Activated CD8-positive, alpha-beta T cell treated with anti-CD3 and anti-CD28 coated beads for 36 hours (primary cell): ENCODE results near the gene EGR1. TPM values are rescaled to one million over a fixed set of nuclear protein-coding genes. Genes with fewer than 3 reads are reported as not detected.
"Not testable (repeated sequence)": the region's sequence is repeated elsewhere in the genome, so short reads cannot be mapped to it uniquely, and the experiment has no call there.

Experiments
- ATAC-seq: fragments of 200-7000 bp; cut with Tn5 transposase; one replicate; pipeline ENCODE4 v1.10.0; 2021; ENCODE audit warnings: mild to moderate bottlenecking, moderate library complexity
- CTCF ChIA-PET: fragments of 350-600 bp; sonication (Branson Sonifier 250); formaldehyde crosslinking; loops from one replicate; lab custom pipeline; 2021; ENCODE audit warnings: antibody characterized with exemption; lab: Charles Lee
- POLR2A ChIA-PET: fragments of 350-600 bp; sonication (Branson Sonifier 250); formaldehyde crosslinking; loops from one replicate; lab custom pipeline; 2021; ENCODE audit warnings: antibody characterized with exemption; lab: Charles Lee
- DNase-seq: peaks from one replicate; pipeline ENCODE4 v3.0.0-alpha.2; 2020
- H3K27ac Mint-ChIP-seq: one replicate; pipeline ENCODE4 v1.8.0; 2021; ENCODE audit warnings: mild to moderate bottlenecking, mixed read lengths
- H3K27me3 Mint-ChIP-seq: one replicate; pipeline ENCODE4 v1.8.0; 2021; ENCODE audit warnings: mixed read lengths
- H3K36me3 Mint-ChIP-seq: one replicate; pipeline ENCODE4 v1.8.0; 2021; ENCODE audit warnings: low read depth, mixed read lengths
- H3K4me1 Mint-ChIP-seq: one replicate; pipeline ENCODE4 v1.8.0; 2021; ENCODE audit warnings: low read depth, mixed read lengths
- H3K4me3 Mint-ChIP-seq: one replicate; pipeline ENCODE4 v1.8.0; 2021; ENCODE audit warnings: mild to moderate bottlenecking, moderate library complexity, mixed read lengths
- H3K9me3 Mint-ChIP-seq: one replicate; pipeline ENCODE4 v1.8.0; 2021; ENCODE audit warnings: mixed read lengths
- intact Hi-C: fragments of 100-400 bp; cut with micrococcal nuclease; formaldehyde crosslinking; loops from one replicate; pipeline ENCODE4 v1.10.0; 2022
- total RNA-seq, 2 experiments: library from RNA; stranded (reverse); gene quantifications; one replicate each; pipeline ENCODE4 v1.2.3, GENCODE V29; 2021
- TF ChIP-seq, protein P1 (sequence below): fragments of 200-600 bp; IDR thresholded peaks from one replicate; pipeline ENCODE4 v1.8.0; 2022; ENCODE audit warnings: antibody characterized with exemption, mild to moderate bottlenecking

Gene EGR1
- total RNA-seq, 2 experiments from 2014 or later = 46.0 to 46.4 TPM

DNA sequence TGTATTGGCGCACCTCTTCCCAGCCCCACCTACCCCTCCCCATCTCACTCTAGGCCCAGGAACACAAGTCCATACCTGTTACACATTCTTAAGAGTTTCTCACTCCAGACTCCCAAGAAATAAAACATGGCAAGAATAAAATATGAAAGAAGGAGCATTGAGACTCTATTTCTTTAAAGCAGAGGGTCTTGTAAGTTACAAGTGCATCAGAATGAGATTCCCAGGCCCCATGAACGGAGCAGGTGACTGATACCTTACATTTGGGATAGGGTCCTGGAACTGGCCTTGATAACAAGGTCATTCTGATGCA, 5.7 kb downstream of the EGR1 start:
- no peaks in the 10 kb centered on the region for H3K9me3 Mint-ChIP-seq
- TF ChIP-seq, protein P1, sequence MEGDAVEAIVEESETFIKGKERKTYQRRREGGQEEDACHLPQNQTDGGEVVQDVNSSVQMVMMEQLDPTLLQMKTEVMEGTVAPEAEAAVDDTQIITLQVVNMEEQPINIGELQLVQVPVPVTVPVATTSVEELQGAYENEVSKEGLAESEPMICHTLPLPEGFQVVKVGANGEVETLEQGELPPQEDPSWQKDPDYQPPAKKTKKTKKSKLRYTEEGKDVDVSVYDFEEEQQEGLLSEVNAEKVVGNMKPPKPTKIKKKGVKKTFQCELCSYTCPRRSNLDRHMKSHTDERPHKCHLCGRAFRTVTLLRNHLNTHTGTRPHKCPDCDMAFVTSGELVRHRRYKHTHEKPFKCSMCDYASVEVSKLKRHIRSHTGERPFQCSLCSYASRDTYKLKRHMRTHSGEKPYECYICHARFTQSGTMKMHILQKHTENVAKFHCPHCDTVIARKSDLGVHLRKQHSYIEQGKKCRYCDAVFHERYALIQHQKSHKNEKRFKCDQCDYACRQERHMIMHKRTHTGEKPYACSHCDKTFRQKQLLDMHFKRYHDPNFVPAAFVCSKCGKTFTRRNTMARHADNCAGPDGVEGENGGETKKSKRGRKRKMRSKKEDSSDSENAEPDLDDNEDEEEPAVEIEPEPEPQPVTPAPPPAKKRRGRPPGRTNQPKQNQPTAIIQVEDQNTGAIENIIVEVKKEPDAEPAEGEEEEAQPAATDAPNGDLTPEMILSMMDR = no peak
- no peak overlapping the region for H3K27ac Mint-ChIP-seq
- DNase-seq (no peak), ATAC-seq (no peak)
- peaks cover 25% of the 10 kb centered on the region for H3K36me3 Mint-ChIP-seq
- intact Hi-C loops = no loop called here
- H3K27me3 Mint-ChIP-seq = no peaks in the 10 kb centered on the region
- POLR2A ChIA-PET = interaction anchor here (0.6 to 0.9 kb wide), 2 partner anchors 22 to 44 kb away, joined by 4 read pairs; no protein-coding TSS in a partner anchor
- H3K4me1 Mint-ChIP-seq = peaks cover 23% of the 10 kb centered on the region
- CTCF ChIA-PET = interaction anchor here (1.6 kb wide), 1 partner anchor 21 kb away, joined by 6 read pairs; no protein-coding TSS in a partner anchor
- H3K4me3 Mint-ChIP-seq = no peak overlapping the region

DNA sequence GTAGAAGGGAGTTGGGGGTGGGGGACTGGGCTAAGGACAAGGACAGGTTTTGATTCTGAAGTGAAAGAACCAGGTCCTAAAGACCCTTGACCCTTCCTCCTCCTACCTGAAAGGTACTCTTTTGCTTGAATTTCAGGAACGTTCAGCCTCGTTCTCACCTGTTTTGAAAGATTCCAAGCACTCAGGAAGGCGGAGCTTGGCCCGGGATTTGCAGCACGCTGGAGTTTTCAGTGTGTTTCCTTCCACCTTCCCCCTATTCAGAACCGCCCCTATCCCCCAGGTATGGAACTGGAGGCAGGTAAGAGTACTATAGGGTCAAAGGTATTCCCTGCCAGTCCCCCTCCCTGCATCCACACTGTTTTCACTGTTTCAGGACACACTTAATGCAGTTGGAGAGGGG, 7.1 kb downstream of the EGR1 start:
- Mint-ChIP-seq H3K27ac (no peak overlapping the region), H3K9me3 (no peaks in the 10 kb centered on the region), H3K27me3 (no peaks in the 10 kb centered on the region), H3K36me3 (peaks cover 13% of the 10 kb centered on the region), H3K4me3 (no peak overlapping the region), H3K4me1 (peaks cover 13% of the 10 kb centered on the region)
- TF ChIP-seq, protein P1 = no peak
- DNase-seq (no peak), ATAC-seq (no peak)
- intact Hi-C loops = no loop called here
- ChIA-PET CTCF (interaction anchor here (1.2 to 1.6 kb wide), 2 partner anchors 22 to 121 kb away, joined by 4 to 6 read pairs; no protein-coding TSS in a partner anchor), POLR2A (no interaction called here)

GRCh38 chr5:138473151-138473550, 7.9 kb downstream of the EGR1 start:
- not testable (repeated sequence) for ATAC-seq

DNA sequence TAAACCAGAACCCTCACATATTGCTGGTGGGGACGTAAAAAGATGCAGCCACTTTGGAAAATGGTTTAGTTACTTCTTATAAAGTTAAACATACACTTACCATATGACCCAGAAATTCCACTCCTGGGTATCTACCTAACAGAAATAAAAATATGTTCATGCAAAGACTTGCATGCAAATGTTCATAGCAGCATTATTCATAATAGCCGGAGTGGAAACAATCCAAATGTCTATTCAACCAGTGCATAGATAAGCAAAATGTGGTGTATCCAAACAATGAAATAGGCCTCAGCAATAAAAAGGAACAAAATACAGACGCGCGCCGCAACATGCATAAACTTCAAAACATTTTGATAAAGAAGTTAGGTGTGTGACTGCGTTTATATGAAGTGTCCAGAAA, 11.6 kb downstream of the EGR1 start:
- TF ChIP-seq, protein P1 = no peak
- H3K9me3 Mint-ChIP-seq = no peaks in the 10 kb centered on the region
- H3K27me3 Mint-ChIP-seq = no peaks in the 10 kb centered on the region
- no peaks in the 10 kb centered on the region for H3K36me3 Mint-ChIP-seq
- DNase-seq (no peak), ATAC-seq (no peak)
- no peak overlapping the region for H3K27ac Mint-ChIP-seq
- POLR2A ChIA-PET = interaction anchor here (1.6 kb wide), 1 partner anchor 12 kb away, joined by 6 read pairs; the partner anchor contains the start of gene EGR1
- H3K4me3 Mint-ChIP-seq = no peak overlapping the region
- no peaks in the 10 kb centered on the region for H3K4me1 Mint-ChIP-seq
- intact Hi-C loops = no loop called here
- CTCF ChIA-PET = interaction anchor here (0.7 kb wide), 1 partner anchor 27 kb away, joined by 3 read pairs; no protein-coding TSS in a partner anchor

More at GRCh38 chr5:138473151-138473550, 7.9 kb downstream of the EGR1 start:
- intact Hi-C loops, DNase-seq, H3K4me1 Mint-ChIP-seq, H3K27ac Mint-ChIP-seq, H3K27me3 Mint-ChIP-seq, H3K9me3 Mint-ChIP-seq, H3K4me3 Mint-ChIP-seq, H3K36me3 Mint-ChIP-seq: not testable (repeated sequence)
- POLR2A ChIA-PET = interaction anchor here (0.6 kb wide), 1 partner anchor 184 kb away, joined by 4 read pairs; no protein-coding TSS in a partner anchor
- CTCF ChIA-PET = interaction anchor here (1.2 to 1.6 kb wide), 3 partner anchors 20 to 121 kb away, joined by 4 to 5 read pairs (median 4); no protein-coding TSS in a partner anchor

GRCh38 chr5:138482638-138483037, 17.4 kb downstream of the EGR1 start:
- ChIA-PET POLR2A (interaction anchor here (0.9 kb wide), 1 partner anchor 15 kb away, joined by 3 read pairs; no protein-coding TSS in a partner anchor), CTCF (interaction anchor here (1.2 kb wide), 2 partner anchors 18 to 21 kb away, joined by 3 read pairs; no protein-coding TSS in a partner anchor)
- no peak for ATAC-seq
- intact Hi-C loops = no loop called here
- H3K9me3 Mint-ChIP-seq = no peaks in the 10 kb centered on the region
- no peak for DNase-seq
- H3K27ac Mint-ChIP-seq = no peak overlapping the region
- no peaks in the 10 kb centered on the region for H3K36me3 Mint-ChIP-seq
- H3K4me1 Mint-ChIP-seq = no peaks in the 10 kb centered on the region
- no peak overlapping the region for H3K4me3 Mint-ChIP-seq
- TF ChIP-seq, protein P1 = no peak
- H3K27me3 Mint-ChIP-seq = no peaks in the 10 kb centered on the region
